IMR-90 (cell line): ENCODE data around the gene PMS1.
"Not testable (repeated sequence)": the region's sequence is repeated elsewhere in the genome, so short reads cannot be mapped to it uniquely, and the experiment has no call there.

Source experiments
- BHLHE40 ChIP-seq: fragments of 150-350 bp; IDR thresholded peaks from 2 replicates; pipeline ENCODE4 v1.6.1; 2016; ENCODE audit warnings: mild to moderate bottlenecking, low read depth, low read length
- CEBPB ChIP-seq: IDR thresholded peaks from 2 replicates; pipeline ENCODE4 v1.6.1; 2012; ENCODE audit warnings: low read depth, low read length, improper control_type of control experiment
- CHD1 ChIP-seq: IDR thresholded peaks from 2 replicates; pipeline ENCODE4 v1.6.1; 2012; ENCODE audit warnings: low read depth, low read length, improper control_type of control experiment
- CTCF ChIP-seq: conservative IDR thresholded peaks from 2 replicates; pipeline ENCODE4 v1.5.1; 2012; ENCODE audit warnings: mild to moderate bottlenecking, low read depth, low read length, improper control_type of control experiment
- FOS ChIP-seq: fragments of 150-350 bp; IDR thresholded peaks from 2 replicates; pipeline ENCODE4 v1.6.1; 2016; ENCODE audit warnings: low read depth, low read length
- MAFK ChIP-seq: IDR thresholded peaks from 2 replicates; pipeline ENCODE4 v1.6.1; 2012; ENCODE audit warnings: low read depth, low read length, improper control_type of control experiment
- MAZ ChIP-seq: IDR thresholded peaks from 2 replicates; pipeline ENCODE4 v1.6.1; 2012; ENCODE audit warnings: low read depth, mild to moderate bottlenecking, low read length, improper control_type of control experiment, moderate library complexity, borderline replicate concordance
- NFE2L2 ChIP-seq: fragments of 150-350 bp; IDR thresholded peaks from 2 replicates; pipeline ENCODE4 v1.6.1; 2016; ENCODE audit warnings: low read depth, mild to moderate bottlenecking, low read length
- POLR2A ChIP-seq: IDR thresholded peaks from 2 replicates; pipeline ENCODE4 v1.6.1; 2012; ENCODE audit warnings: mild to moderate bottlenecking, low read depth, low read length
- RAD21 ChIP-seq: IDR thresholded peaks from 2 replicates; pipeline ENCODE4 v1.6.1; 2012; ENCODE audit warnings: low read length, improper control_type of control experiment
- RCOR1 ChIP-seq: IDR thresholded peaks from 2 replicates; pipeline ENCODE4 v1.6.1; 2012; ENCODE audit warnings: mild to moderate bottlenecking, low read length, improper control_type of control experiment; ENCODE audit not compliant: insufficient replicate concordance
- RFX5 ChIP-seq: IDR thresholded peaks from 2 replicates; pipeline ENCODE4 v1.8.0; 2012; ENCODE audit warnings: low read depth, mild to moderate bottlenecking, low read length, moderate library complexity
- SMC3 ChIP-seq: fragments of 150-350 bp; IDR thresholded peaks from 2 replicates; pipeline ENCODE4 v1.6.1; 2016; ENCODE audit warnings: low read depth, mild to moderate bottlenecking, antibody characterized with exemption, low read length, moderate library complexity
- USF2 ChIP-seq: fragments of 150-350 bp; IDR thresholded peaks from 2 replicates; pipeline ENCODE4 v1.6.1; 2017; ENCODE audit warnings: mild to moderate bottlenecking, antibody characterized with exemption, low read length, low read depth

- TF ChIP-seq CTCF, NFE2L2, MAFK, BHLHE40, RFX5, CHD1, POLR2A, USF2, FOS, SMC3, RCOR1, RAD21, CEBPB, MAZ: not testable (repeated sequence)
These were observed 24.1 kb upstream of the PMS1 start for GRCh38 chr2:189760154-189760553.
